Stimulated activated CD4-positive, alpha-beta T cell treated with anti-CD3 and anti-CD28 coated beads, Interleukin-2, amount 100 ng/mL, for 4 hours (primary cell): Measurements from ENCODE around the gene PPP6C.
"Not testable (repeated sequence)": the region's sequence is repeated elsewhere in the genome, so short reads cannot be mapped to it uniquely, and the experiment has no call there.

Source experiments
- DNase-seq: peaks from one replicate; pipeline ENCODE4 v3.0.0-alpha.2; 2020; ENCODE audit warnings: low read depth

Gene PPP6C

DNA sequence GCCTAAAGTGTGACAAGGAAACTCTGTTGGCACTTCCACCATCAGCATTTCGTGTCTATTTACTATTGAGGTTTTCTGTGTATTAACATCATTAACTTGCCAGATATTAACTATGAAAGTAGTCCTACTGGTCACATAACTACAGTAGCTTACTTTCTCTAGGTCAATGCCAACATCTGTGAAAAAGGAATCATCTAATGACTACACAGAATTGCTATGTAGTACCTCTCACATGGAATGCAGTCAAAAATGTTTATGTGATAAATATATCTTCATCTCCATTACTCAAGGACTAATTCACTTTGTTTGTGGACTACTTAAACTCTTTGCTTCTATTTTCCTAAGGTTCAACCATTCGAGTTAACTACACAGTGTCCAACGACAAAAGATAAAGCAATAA is 48.4 kb downstream of the PPP6C start:
- no peak for DNase-seq

DNA sequence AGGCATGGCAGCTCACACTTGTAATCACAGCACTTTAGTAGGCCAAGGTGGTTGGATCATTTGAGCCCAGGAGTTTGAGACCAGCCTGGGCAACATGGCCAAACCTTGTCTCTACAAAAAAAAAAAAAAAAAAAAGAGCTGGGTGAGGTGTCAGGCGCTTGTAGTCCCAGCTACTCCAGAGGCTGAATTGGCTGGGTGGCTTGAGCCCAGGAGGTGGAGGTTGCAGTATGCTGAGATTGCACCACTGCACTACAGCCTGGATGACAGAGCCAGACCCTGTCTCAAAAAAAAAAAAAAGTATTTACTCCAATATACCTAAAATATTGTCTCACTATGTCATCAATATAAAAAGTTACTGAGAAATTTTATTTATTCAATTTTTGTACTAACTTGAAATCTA is 49.0 kb downstream of the PPP6C start:
- no peak for DNase-seq

DNA sequence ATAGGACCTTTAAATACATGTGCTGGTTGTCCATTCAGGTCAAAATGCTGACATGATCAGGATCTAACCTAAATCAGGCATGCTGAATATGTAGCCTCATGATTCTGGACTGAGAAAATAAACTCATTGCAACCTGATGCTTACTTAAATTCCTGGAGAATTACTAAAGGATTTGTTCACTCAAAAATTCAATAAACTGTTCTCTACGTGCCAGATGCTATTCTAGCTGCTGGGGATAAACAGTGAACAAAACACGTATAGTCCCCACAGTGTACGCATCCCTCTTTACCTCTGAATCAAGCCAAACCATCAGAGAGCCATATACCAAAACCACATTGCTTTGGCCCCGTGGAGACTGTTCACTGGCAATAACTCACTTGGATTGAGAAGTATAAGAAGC is 52.4 kb downstream of the PPP6C start:
- no peak for DNase-seq

DNA sequence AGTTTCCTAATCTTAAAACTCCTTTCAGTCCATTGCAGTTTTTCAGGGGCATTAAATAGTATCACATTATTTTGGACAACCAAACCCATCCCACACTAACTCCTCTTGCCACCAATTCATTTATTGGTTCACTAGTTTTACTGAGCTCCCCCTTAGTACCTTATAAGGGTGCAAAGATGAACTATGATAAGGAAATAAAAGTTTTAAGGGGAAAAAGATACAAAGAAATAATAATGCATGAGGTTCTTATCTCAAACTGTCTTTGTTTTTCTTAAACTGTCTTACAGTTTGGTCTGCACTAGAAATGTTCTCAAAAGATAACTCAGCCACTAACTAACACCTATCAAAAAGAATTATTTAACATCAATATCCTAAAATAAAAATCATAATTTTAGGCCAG is 54.6 kb downstream of the PPP6C start:
- DNase-seq: no peak

DNA sequence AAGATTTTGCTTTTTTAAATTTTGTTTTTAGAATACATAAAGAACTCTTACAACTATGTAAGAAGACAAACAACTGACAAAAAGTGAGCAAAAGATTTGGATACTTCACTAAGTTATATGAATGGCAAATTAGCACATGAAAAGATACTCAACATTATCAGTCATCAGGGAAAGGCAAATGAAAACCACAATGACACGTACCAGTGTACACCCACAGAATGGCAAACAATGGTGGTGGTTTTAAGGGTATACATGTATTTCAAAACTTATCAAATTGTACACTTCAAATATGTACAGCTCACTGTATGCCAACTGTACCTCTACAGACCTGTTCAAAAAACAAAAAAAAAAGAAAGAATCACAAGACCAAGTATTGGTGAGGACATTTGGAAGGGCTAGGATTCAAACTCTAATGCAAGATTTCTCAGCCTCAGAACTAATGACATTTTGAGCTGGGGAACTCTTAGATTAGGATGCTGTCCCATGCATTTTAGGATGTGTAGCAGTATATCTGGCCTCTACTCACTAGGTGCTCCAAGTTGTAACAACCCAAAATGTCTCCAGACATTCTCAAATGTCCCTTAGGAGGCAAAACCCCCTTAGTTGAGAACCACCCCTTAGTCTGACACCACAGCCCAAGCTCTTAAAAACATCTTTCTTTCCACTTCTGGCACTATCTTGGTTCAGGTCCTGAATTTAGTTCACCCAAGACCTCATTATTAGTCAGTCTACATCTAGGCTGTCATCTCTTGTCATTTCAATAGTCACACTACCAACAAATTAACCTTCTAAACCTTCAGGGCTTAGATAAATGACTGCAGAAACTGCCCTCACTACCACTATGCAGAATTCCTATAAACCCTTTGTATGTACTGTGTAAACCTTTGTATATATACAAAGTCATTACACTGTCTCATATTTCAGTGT is 55.9 kb downstream of the PPP6C start:
- no peak for DNase-seq

DNA sequence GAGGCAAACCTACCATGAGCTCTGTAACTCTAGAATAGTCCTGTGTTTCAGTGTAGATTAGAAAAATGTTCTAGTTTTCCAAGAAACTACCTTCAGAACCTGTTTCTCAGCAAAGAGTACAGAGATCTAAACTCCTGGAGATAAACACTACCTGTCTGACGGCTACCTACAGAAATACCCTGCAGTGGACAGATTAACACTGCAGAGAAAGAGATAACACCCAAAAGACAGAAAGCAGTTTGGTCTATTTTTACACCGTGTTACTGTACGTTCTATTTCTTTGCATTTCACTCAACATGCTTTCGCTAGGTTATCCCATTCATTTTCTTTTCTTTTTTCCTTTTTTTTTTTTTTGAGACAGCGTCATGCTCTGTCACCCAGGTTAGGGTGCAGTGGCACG is 57.8 kb downstream of the PPP6C start:
- DNase-seq: no peak

DNA sequence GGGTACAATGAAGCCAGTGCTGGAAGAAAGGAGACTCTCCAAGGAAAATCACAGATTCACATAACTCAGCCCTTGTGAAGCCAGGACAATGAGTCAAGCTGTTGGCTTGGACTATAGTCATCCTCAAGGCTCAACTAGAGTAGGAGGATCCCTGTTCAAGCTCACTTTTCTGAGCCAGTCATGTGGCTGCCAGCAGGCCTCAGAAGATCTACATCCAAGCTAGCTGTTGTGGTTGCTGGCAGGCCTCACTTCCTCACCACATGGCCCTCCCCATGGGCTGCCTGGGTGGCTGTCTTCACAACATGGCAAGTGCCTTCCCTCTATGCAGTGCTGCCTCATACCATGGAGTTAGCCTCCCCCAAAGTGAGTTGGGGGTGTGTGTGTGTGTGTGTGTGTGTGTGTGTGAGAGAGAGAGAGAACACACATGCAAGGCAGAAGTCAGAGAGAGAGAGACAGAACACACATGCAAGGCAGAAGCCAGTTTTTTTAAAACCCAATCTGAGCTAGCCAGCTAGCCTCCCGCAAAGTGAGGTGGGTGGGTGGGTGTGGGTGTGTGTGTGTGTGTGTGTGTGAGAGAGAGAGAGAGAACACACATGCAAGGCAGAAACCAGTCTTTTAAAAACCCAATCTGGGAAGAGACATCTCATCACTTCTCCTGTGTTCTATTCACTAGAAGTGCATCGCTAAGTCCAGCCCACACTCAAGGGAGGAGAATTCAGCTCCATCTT is 63.4 kb downstream of the PPP6C start:
- peak; percentile 49 for DNase-seq

DNA sequence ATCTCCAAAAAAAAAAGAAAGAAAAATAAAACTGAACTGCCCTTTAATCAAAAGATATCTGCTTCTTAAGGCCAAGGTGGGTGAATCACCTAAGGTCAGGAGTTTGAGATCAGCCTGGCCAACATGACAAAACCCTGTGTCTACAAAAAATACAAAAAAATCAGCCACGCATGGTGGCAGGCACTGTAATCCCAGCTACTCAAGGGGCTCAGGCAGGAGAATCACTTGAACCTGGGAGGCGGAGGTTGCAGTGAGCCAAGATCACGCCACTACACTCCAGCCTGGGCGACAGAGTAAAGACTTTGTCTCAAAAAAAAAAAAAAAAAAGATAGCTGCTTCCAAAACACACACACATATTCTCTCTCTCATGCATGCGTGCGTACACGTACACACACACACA is 64.1 kb downstream of the PPP6C start:
- DNase-seq: no peak

DNA sequence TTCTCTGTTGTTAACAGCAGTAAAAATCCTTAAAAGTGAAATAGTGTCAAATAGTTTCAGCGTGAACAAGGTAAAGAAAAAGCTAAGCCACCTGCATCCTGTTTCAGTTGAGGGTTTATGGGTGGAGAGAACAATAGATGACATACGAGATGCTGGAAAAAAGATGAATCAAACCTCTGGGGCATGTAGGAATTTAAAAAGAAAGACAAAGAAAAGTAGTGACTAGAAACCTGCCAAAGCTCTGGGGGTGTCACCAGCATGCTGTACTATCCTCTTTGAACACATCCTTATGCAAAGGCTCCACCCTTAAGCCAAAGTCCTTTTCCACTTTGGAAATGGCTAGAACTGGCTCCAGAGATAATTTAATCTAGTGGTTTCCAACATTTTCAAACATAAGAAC is 68.5 kb downstream of the PPP6C start:
- DNase-seq: no peak

DNA sequence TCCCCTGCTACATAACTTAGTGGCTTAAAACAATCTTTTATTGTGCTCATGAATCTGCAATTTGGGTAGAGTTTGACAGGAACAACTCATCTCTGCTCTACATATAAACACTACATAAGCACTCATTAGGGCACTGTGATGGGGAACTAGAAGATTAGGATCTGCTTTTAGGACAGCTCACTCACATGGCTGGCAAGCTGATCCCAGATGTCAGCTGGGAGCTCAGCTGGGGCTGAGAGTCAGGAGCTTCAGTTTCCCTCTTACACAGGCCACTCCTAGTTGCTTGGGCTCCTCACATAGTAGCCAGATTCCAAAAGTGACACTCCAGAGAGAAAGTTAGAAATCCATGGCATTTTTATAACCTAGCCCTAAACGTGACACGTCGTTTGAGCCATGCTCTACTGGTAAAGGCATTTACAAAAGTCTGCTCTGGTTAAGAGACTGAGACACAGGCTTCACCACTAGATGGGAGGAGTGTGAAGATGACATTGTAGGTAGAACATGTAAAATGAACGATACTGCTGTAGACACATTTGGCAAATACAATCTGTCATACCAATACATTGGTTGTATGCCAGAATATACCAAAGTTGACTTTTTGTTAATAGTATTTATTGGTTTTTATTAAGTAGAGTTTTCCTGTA is 69.8 kb downstream of the PPP6C start:
- DNase-seq: no peak

DNA sequence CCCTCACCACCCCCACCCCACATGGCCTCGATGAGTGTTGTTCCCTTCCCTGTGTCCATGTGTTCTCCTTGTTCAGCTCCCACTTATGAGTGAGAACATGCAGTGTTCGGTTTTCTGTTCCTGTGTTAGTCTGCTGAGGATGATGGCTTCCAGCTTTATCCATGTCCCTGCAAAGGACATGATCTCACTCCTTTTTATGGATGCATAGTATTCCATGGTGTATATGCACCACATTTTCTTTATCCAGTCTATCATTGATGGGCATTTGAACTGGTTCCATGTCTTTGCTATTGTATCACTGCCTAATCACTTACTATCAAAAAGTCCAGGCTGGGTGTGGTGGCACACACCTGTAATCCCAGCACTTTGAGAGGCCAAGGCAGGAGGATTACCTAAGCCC is 70.9 kb downstream of the PPP6C start:
- DNase-seq: not testable (repeated sequence)

DNA sequence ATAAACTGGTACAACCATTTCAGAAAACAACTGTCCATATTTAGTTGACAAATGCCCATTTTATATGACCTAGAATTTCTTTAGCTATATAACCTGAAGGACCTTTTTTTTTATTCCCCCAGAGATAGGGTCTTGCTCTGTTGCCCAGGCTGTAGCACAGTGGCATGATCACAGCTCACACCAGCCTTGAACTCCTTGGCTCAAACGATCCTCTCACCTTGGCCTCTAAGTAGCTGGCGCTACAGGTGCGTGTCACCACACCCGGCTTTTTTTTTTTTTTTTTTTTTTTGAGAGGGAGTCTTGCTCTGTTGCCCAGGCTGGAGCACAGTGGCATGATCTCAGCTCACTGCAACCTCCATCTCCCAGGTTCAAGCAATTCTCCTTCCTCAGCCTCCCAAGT is 75.1 kb downstream of the PPP6C start:
- DNase-seq: not testable (repeated sequence)

DNA sequence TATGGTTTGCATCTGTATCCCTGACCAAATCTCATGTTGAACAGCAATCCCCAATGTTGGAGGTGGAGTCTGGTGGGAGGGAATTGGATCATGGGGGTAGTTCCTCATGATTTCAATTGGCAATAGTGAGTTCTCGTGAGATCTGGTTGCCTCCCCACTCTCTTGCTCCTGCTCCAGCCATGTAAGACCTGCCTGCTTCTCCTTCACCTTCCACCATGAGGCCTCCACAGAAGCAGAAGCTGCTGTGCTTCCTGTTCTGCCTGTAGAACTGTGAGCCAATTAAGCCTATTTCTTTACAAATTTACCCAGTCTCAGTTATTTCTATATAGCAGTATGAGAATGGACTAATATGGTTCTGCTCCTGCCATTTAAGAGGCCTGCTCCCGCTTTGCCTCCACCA is 79.1 kb downstream of the PPP6C start:
- DNase-seq: no peak

DNA sequence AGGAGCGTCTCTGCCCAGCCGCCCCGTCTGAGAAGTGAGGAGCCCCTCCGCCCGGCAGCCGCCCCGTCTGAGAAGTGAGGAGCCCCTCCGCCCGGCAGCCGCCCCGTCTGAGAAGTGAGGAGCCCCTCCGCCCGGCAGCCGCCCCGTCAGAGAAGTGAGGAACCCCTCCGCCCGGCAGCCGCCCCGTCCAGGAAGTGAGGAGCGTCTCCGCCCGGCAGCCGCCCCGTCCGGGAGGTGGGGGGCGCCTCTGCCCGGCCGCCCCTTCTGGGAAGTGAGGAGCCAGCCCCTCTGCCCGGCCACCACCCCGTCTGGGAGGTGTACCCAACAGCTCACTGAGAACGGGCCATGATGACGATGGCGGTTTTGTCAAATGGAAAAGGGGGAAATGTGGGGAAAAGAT is 81.1 kb downstream of the PPP6C start:
- DNase-seq: not testable (repeated sequence)

DNA sequence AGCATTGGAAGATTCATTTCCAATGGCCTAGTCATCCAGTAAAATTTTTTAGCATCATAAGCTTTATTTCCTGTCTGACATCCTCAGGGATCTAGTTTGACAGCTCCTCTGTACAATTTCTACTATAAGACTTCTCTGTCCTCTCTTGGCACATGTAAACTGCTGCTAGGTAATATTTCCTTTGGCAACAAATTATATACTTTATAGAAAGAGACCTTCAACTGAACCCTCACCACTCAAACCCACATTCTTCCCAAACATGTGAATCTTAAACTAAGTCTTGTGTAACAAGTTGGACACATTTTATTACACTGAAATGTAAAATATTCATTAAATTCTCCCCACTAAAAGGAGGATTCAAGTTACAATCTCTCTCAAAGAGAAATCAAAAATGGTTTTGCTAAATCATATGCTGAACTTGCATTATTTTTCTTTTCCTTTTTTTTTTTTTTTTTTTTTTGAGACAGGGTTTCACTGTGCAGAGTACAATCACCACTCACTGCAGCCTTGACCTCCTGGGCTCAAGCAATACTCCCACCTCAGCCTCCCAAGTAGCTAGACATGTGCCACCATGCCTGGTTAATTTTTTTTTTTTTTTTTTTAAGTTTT is 83.2 kb downstream of the PPP6C start:
- no peak for DNase-seq

DNA sequence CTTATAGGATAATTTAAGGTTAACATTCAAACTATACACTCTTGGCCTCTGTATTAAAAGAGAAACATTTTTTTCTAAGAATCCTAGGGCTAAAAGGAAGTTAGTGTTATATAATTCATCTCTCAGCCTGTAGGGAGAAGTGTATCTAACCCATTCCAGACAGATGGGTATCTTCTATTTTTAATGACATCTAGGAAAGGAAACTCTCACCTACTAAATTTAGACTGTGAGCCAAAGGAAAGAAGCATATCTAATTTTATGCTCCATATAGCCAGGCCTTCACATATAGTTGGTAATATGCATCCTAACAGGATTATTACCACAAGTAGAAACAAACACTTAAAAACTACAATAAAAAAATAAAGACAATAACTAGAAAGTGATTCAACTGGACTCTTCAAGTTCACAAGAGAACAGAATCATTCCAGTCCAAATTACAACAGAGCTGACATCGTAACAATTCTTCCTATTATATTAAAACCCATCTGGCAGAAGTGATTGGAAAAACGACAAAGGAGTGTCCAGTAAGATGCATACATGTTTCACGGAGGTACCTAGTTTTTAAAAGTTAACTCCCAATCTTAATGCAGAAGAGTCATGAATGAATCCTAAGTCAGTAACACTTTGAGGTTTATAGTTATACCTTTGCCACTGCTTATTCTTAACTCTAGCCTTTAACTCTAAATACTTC is 85.7 kb downstream of the PPP6C start:
- no peak for DNase-seq

DNA sequence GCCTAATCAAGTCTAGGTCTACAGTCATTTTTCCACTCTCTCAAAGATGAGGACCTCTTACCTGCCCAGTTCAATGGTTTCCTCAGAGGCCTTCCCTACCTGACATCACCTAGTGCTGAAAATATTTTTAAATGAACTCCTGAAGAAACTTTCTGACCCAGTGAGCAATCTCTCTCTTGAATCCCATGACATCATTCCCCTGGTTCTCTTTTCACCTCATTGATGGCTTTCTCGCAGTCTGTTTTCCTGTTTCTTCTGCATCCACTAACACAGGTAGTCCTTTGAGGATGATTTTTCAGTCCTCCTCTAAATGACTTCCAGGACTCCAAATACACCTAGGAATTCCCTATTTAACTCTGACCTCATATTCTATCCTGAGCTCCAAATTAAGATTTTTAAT is 86.6 kb downstream of the PPP6C start:
- DNase-seq: no peak

DNA sequence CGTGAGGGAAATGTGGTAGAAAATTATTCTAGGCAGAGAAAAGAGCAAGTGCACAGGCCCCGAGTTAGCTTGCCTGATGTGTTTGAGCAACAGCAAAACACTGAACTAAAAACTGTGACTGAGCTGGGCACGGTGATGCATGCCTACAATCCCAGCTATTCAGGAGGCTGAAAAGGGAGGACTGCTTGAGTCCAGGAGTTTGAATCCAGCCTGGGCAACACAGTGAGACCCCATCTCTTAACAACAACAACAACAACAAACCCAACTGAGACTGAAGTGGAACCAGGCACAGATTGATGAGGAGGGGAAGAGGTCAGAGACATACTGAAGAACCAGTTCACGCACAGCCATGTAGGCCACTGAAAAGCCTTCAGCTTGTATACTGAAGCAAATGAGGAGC is 88.8 kb downstream of the PPP6C start:
- no peak for DNase-seq

DNA sequence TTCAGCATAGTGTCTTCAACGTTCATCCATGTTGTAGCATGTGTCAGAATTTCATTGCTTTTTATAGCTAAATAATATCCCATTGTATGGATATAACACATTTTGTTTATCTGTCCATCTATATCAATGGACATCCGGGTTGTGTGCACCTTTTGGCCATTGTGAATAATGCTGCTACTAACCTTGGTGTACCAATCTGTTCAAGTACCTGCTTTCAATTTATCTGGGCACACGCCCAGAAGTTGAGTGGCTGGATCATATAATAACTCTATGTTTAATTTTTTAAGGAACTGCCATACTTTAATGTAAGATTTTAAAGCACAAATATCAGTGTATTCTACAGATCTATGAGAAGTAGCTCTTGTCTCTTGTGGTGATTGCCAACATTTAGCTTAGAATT is 89.8 kb downstream of the PPP6C start:
- DNase-seq: no peak
